ENCODE measurements around the gene LRCH3.

LRCH3 gene

GRCh38 chr3:197890693-197891092, 99.6 kb downstream of the LRCH3 start:
- TF ChIP-seq, protein P1, sequence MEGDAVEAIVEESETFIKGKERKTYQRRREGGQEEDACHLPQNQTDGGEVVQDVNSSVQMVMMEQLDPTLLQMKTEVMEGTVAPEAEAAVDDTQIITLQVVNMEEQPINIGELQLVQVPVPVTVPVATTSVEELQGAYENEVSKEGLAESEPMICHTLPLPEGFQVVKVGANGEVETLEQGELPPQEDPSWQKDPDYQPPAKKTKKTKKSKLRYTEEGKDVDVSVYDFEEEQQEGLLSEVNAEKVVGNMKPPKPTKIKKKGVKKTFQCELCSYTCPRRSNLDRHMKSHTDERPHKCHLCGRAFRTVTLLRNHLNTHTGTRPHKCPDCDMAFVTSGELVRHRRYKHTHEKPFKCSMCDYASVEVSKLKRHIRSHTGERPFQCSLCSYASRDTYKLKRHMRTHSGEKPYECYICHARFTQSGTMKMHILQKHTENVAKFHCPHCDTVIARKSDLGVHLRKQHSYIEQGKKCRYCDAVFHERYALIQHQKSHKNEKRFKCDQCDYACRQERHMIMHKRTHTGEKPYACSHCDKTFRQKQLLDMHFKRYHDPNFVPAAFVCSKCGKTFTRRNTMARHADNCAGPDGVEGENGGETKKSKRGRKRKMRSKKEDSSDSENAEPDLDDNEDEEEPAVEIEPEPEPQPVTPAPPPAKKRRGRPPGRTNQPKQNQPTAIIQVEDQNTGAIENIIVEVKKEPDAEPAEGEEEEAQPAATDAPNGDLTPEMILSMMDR (IDR thresholded peaks at IDR 0.05), result no peak

DNA sequence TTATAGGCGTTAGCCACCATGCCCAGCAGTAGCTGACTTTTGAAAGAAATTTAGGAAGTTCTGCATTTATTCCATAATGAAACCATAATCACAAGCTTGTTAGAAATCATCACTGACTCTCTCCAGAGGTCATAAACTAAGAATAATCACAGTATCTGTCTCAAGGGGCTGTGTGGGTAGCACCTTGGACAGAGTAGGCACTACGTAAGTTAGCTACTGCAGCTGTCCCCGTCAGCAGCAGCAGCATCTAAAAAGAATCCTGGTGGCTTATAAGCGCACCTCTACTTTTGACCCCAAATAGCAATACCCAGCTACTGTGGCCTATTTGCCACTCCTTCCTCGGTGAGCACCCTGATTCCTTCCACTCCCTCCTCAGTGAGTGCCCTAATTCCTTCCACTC, 101.1 kb downstream of the LRCH3 start:
- TF ChIP-seq, protein P1 (IDR thresholded peaks at IDR 0.05), result no peak

- TF ChIP-seq, protein P1 (IDR thresholded peaks at IDR 0.05), result no peak
These were observed 105.4 kb downstream of the LRCH3 start for GRCh38 chr3:197896421-197896820.

DNA sequence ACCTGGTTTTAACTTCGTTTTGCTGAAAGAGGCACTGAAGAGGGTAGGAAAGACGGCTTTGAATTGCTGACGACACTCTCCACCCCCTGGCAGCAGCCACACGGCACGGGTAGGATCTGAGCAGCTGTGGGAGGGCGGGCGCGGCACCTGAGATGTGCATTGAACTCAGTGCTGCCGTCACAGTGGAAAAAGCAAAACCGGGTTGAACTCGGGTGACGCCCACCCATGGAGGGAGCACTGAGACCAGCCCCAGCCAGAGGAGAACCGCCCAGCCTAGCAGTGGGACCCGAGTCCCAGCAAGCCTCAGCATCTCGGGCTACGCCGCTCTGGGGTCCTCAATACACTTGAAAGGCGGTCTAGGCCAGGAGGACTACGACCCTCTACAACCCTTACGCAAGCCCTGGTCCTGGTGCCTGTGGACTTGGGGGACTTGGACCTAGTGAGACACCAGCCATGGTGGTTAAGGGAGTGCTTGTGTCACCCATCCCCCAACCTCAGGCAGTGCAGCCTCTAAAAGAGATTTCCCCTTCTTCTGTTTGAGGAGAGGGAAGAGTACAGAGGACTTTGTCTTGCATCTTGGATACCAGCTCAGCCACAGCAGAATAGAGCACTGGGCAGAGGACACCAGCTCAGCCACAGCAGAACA, 108.9 kb downstream of the LRCH3 start:
- TF ChIP-seq, protein P1 (IDR thresholded peaks at IDR 0.05), result no peak

- TF ChIP-seq, protein P1 (IDR thresholded peaks at IDR 0.05), result no peak
These were observed 110.6 kb downstream of the LRCH3 start for GRCh38 chr3:197901626-197902025.

DNA sequence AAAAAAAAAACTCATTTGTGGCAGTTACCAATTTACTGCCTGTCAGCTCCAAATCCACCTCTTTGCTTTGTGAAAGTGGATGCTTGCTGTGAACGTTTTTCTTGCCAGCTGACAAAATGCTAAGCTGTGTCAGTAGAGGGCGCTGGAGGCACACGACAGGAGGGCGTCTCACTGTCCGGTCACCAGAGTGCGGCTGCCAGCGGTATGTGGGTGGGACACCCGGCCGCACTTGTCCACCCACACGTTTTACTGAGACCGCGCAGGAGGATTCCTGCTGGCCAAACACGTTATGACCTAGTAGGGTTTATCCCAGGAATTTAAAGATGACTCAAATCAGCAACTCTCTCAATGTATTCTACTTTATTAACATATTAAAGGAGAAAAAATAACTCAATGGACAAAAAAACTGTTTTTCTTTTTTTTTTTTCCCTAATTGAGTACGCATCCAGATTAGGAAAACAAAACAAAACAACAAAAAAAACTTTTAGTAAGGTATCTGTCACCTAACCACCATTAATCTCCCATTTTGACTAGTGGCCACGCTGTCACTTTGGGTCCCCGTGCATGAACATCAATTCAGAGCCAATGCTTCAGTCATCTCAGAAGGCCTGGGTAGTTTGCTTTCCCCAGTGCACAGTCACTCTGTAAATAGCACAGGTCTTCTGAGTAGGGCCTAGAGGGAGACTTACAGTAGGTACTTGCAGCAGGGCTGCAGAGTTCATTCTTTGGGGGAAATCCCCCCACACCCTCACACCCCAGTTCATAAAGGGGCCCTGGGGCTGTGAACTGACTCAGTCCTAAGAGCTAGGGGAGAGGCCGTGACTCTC, 115.2 kb downstream of the LRCH3 start:
- TF ChIP-seq, protein P1 (IDR thresholded peaks at IDR 0.05), result peak; percentile 93

- TF ChIP-seq, protein P1 (IDR thresholded peaks at IDR 0.05), result no peak
These were observed 115.8 kb downstream of the LRCH3 start for GRCh38 chr3:197906850-197907187.

Measured in LNCAP (cell line).